ENCODE data around the gene AUTS2.
A peak's percentile ranks its signal among the peaks of the same experiment; 100 is the strongest.

Gene AUTS2

GRCh38 chr7:69757528-69757927 lies 159.3 kb downstream of the AUTS2 start:
- TF ChIP-seq CTCF (IDR thresholded peaks at IDR 0.05; ENCODE audit: low read depth, low read length, missing control alignments), result no peak
- in situ Hi-C loops (cut with HindIII; ENCODE audit: low sequenced_read_pairs), result no loop called here
- no peak overlapping the region for H3K4me3 ChIP-seq (ENCODE audit: low read depth, low read length)
- DNase-seq (ENCODE audit: low read depth), result no peak

GRCh38 chr7:69757981-69758430 lies 159.7 kb downstream of the AUTS2 start:
- H3K4me3 ChIP-seq (ENCODE audit: low read depth, low read length), result no peak overlapping the region
- DNase-seq (ENCODE audit: low read depth), result peak; percentile 34
- no peak for TF ChIP-seq CTCF (IDR thresholded peaks at IDR 0.05; ENCODE audit: low read depth, low read length, missing control alignments)
- in situ Hi-C loops (cut with HindIII; ENCODE audit: low sequenced_read_pairs), result no loop called here

GRCh38 chr7:69759373-69759772 lies 161.1 kb downstream of the AUTS2 start:
- H3K4me3 ChIP-seq (ENCODE audit: low read depth, low read length), result no peak overlapping the region
- TF ChIP-seq CTCF (IDR thresholded peaks at IDR 0.05; ENCODE audit: low read depth, low read length, missing control alignments), result no peak
- in situ Hi-C loops (cut with HindIII; ENCODE audit: low sequenced_read_pairs), result no loop called here
- no peak for DNase-seq (ENCODE audit: low read depth)

GRCh38 chr7:69761290-69761922 lies 163.1 kb downstream of the AUTS2 start:
- no peak overlapping the region for H3K4me3 ChIP-seq (ENCODE audit: low read depth, low read length)
- in situ Hi-C loops (cut with HindIII; ENCODE audit: low sequenced_read_pairs), result no loop called here
- DNase-seq (ENCODE audit: low read depth), result no peak

GRCh38 chr7:69762821-69763352 lies 164.6 kb downstream of the AUTS2 start:
- no peak for DNase-seq (ENCODE audit: low read depth)
- H3K4me3 ChIP-seq (ENCODE audit: low read depth, low read length), result no peak overlapping the region
- TF ChIP-seq CTCF (IDR thresholded peaks at IDR 0.05; ENCODE audit: low read depth, low read length, missing control alignments), result no peak
- in situ Hi-C loops (cut with HindIII; ENCODE audit: low sequenced_read_pairs), result no loop called here

More at GRCh38 chr7:69761290-69761922, 163.1 kb downstream of the AUTS2 start:
- no peak for TF ChIP-seq CTCF (IDR thresholded peaks at IDR 0.05; ENCODE audit: low read depth, low read length, missing control alignments)

- in situ Hi-C loops (cut with HindIII; ENCODE audit: low sequenced_read_pairs), result no loop called here
- H3K4me3 ChIP-seq (ENCODE audit: low read depth, low read length), result no peak overlapping the region
- TF ChIP-seq CTCF (IDR thresholded peaks at IDR 0.05; ENCODE audit: low read depth, low read length, missing control alignments), result no peak
- no peak for DNase-seq (ENCODE audit: low read depth)
Observed at GRCh38 chr7:69763513-69763912, 165.2 kb downstream of the AUTS2 start.
